GM23338 (cell line): ENCODE data around the gene RNGTT. TPM values are rescaled to one million over a fixed set of nuclear protein-coding genes. Genes with fewer than 3 reads are reported as not detected.

ENCODE experiments used
- ATAC-seq: fragments of 200-7000 bp; cut with Tn5 transposase; 3 replicates; pipeline ENCODE4 v1.9.1; 2020
- DNase-seq: peaks from one replicate; pipeline ENCODE4 v3.0.0-alpha.2; 2015; ENCODE audit warnings: low spot score
- H2AFZ ChIP-seq: fragments of 200-600 bp; sonication (generic); 2 replicates; pipeline ENCODE4 v1.8.0; 2016; ENCODE audit warnings: antibody characterized with exemption, mild to moderate bottlenecking, moderate library complexity
- H3F3A ChIP-seq: fragments of 200-600 bp; sonication (generic); replicated peaks from 2 replicates; pipeline ENCODE4 v1.8.0; 2017; ENCODE audit warnings: antibody characterized with exemption, mixed run types, low read depth
- H3K27ac ChIP-seq: fragments of 200-600 bp; sonication (generic); 2 replicates; pipeline ENCODE4 v1.6.1; 2016; ENCODE audit warnings: low read depth
- H3K27me3 ChIP-seq: fragments of 200-600 bp; sonication (generic); 2 replicates; pipeline ENCODE4 v1.8.0; 2016; ENCODE audit warnings: mild to moderate bottlenecking, mixed run types, moderate library complexity; ENCODE audit not compliant: insufficient read depth
- H3K36me3 ChIP-seq: fragments of 200-600 bp; sonication (generic); 2 replicates; pipeline ENCODE4 v1.8.0; 2016; ENCODE audit warnings: mild to moderate bottlenecking; ENCODE audit not compliant: insufficient read depth
- H3K4me1 ChIP-seq: fragments of 200-600 bp; sonication (generic); 2 replicates; pipeline ENCODE4 v1.8.0; 2016; ENCODE audit warnings: mild to moderate bottlenecking, moderate library complexity; ENCODE audit not compliant: insufficient read depth
- H3K4me2 ChIP-seq: fragments of 200-600 bp; sonication (generic); 2 replicates; pipeline ENCODE4 v1.7.1; 2017; ENCODE audit warnings: mixed run types
- H3K4me3 ChIP-seq: fragments of 200-600 bp; sonication (generic); 2 replicates; pipeline ENCODE4 v1.6.1; 2016; ENCODE audit warnings: mixed run types
- H3K79me2 ChIP-seq: fragments of 200-600 bp; sonication (generic); replicated peaks from 2 replicates; pipeline ENCODE4 v1.8.0; 2017; ENCODE audit warnings: mild to moderate bottlenecking; ENCODE audit not compliant: insufficient read depth
- H3K9me2 ChIP-seq: fragments of 200-600 bp; sonication (generic); 2 replicates; pipeline ENCODE4 v1.8.0; 2017; ENCODE audit not compliant: insufficient read depth
- H4K20me1 ChIP-seq: fragments of 200-600 bp; sonication (generic); replicated peaks from 2 replicates; pipeline ENCODE4 v1.8.0; 2017; ENCODE audit warnings: mild to moderate bottlenecking; ENCODE audit not compliant: insufficient read depth
- H3K27ac Mint-ChIP-seq: 2 replicates; pipeline ENCODE4 v1.8.0; 2020; ENCODE audit warnings: inconsistent platforms, mild to moderate bottlenecking, moderate library complexity, mixed read lengths
- H3K27me3 Mint-ChIP-seq: 3 replicates; pipeline ENCODE4 v1.8.0; 2022; ENCODE audit warnings: low read depth, mild to moderate bottlenecking, moderate library complexity, mixed read lengths, inconsistent platforms; ENCODE audit not compliant: insufficient read depth, poor library complexity
- H3K36me3 Mint-ChIP-seq: 3 replicates; pipeline ENCODE4 v1.8.0; 2021; ENCODE audit warnings: low read depth, mild to moderate bottlenecking, inconsistent platforms, moderate library complexity, mixed read lengths
- H3K4me1 Mint-ChIP-seq: 3 replicates; pipeline ENCODE4 v1.8.0; 2020; ENCODE audit warnings: mild to moderate bottlenecking, inconsistent platforms, mixed read lengths
- H3K4me3 Mint-ChIP-seq: 3 replicates; pipeline ENCODE4 v1.8.0; 2021; ENCODE audit warnings: moderate library complexity, mild to moderate bottlenecking, inconsistent platforms, mixed read lengths
- H3K9me3 Mint-ChIP-seq: 3 replicates; pipeline ENCODE4 v1.8.0; 2020; ENCODE audit warnings: moderate library complexity, mild to moderate bottlenecking, inconsistent platforms, mixed read lengths
- CREB1 ChIP-seq: fragments of 250-450 bp; sonication (Bioruptor Pico); IDR thresholded peaks from 2 replicates; pipeline ENCODE4 v1.5.0; 2020; ENCODE audit warnings: low read depth, mild to moderate bottlenecking, moderate library complexity
- CTCF ChIP-seq, 2 experiments: fragments of 200-600 bp in 1 of 2; sonication (generic) in 1 of 2; conservative IDR thresholded peaks; 2 replicates each; pipeline versions ENCODE4 v1.5.1 to v1.6.1; 2016 to 2017; ENCODE audit warnings: antibody characterized with exemption in 2 of 2, low read depth in 2 of 2, mild to moderate bottlenecking in 2 of 2, moderate library complexity in 1 of 2
- EZH2 ChIP-seq: fragments of 200-600 bp; sonication (generic); IDR thresholded peaks from one replicate; pipeline ENCODE4 v1.8.0; 2017; ENCODE audit warnings: antibody characterized with exemption, mild to moderate bottlenecking, low read depth; ENCODE audit not compliant: unreplicated experiment
- EZH2phosphoT487 ChIP-seq: fragments of 200-600 bp; sonication (generic); IDR thresholded peaks from one replicate; pipeline ENCODE4 v1.8.1; 2018; ENCODE audit warnings: antibody characterized with exemption; ENCODE audit not compliant: unreplicated experiment
- JUNB ChIP-seq: IDR thresholded peaks from one replicate; pipeline ENCODE4 v1.6.1; 2016; ENCODE audit warnings: antibody characterized with exemption; ENCODE audit not compliant: unreplicated experiment
- NANOG ChIP-seq: IDR thresholded peaks from 2 replicates; pipeline ENCODE4 v1.6.1; 2016; ENCODE audit warnings: antibody characterized with exemption, borderline replicate concordance
- POLR2AphosphoS5 ChIP-seq: IDR thresholded peaks from 2 replicates; pipeline ENCODE4 v1.6.1; 2016; ENCODE audit warnings: antibody characterized with exemption, low read depth
- REST ChIP-seq: IDR thresholded peaks from one replicate; pipeline ENCODE4 v1.6.1; 2018; ENCODE audit warnings: antibody characterized with exemption; ENCODE audit not compliant: unreplicated experiment
- STAT1 ChIP-seq: IDR thresholded peaks from one replicate; pipeline ENCODE4 v1.6.1; 2016; ENCODE audit warnings: antibody characterized with exemption; ENCODE audit not compliant: unreplicated experiment
- ZNF114 ChIP-seq: fragments of 250-450 bp; sonication (Bioruptor Pico); IDR thresholded peaks from 2 replicates; pipeline ENCODE4 v1.5.0; 2020; ENCODE audit warnings: mild to moderate bottlenecking, moderate library complexity
- ZNF331 ChIP-seq: fragments of 250-450 bp; sonication (Bioruptor Pico); IDR thresholded peaks from 2 replicates; pipeline ENCODE4 v1.5.0; 2020; ENCODE audit warnings: low read depth, mild to moderate bottlenecking, moderate library complexity
- polyA plus RNA-seq: library from polyadenylated mRNA; unstranded; fragments of >200 nt; fragmentation: Nextera tagmentation; extraction: Ambion mirVana; gene quantifications from 2 replicates; pipeline ENCODE4 v1.2.1, GENCODE V29; 2016
- total RNA-seq: library from RNA; depleted of rRNA; stranded (reverse); fragments of >200 nt; shearing (Covaris generic); gene quantifications from 2 replicates; pipeline ENCODE4 v1.2.3, GENCODE V29; 2014
- TF ChIP-seq, protein P1 (sequence below): IDR thresholded peaks from 2 replicates; pipeline ENCODE4 v1.6.1; 2016; ENCODE audit warnings: antibody characterized with exemption
- TF ChIP-seq, protein P2 (sequence below): fragments of 250-450 bp; sonication (Bioruptor Pico); IDR thresholded peaks from 2 replicates; pipeline ENCODE4 v1.5.0; 2020; ENCODE audit warnings: mild to moderate bottlenecking, moderate library complexity

The RNGTT gene
- total and polyA plus RNA-seq, 2 experiments from 2014 or later = 11.2 to 29.2 TPM

DNA sequence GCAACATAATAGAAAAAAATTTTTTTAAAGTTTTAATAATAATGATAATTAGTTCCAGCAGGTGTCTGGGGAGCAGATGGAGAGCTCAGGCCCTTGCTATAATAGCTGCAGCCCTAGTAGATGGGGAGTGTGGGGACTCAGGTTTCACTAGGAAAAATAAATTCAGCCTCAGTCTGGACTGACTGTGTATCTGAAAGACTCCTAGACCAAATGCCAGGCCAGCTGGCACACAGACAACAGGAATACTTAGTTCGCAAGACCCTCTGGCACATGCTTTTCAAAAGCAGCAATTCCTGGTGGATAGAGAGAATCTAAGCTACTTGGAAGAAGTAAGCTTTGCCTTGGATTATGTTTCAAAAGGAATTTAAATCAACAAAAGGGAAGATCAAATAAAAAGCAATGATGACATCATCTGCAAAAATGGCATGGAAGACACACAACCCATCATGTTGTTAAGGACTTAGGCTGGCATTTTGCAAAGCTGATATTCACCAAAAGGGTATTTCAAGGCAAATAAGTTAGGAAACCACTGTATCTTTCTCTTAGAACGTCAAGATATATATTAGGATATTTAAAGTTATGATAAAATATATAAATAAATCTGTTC, 107.8 kb downstream of the RNGTT start:
- H3K27me3 ChIP-seq = no peaks in the 10 kb centered on the region
- H2AFZ ChIP-seq = no peak overlapping the region
- H3K27ac ChIP-seq = no peak overlapping the region
- no peak for ATAC-seq
- Mint-ChIP-seq H3K27ac (no peak overlapping the region), H3K4me1 (no peaks in the 10 kb centered on the region), H3K4me3 (no peak overlapping the region), H3K27me3 (no peaks in the 10 kb centered on the region), H3K36me3 (no peaks in the 10 kb centered on the region), H3K9me3 (no peaks in the 10 kb centered on the region)
- H3K4me2 ChIP-seq = no peak overlapping the region
- no peaks in the 10 kb centered on the region for H4K20me1 ChIP-seq
- no peaks in the 10 kb centered on the region for H3K79me2 ChIP-seq
- no peaks in the 10 kb centered on the region for H3F3A ChIP-seq
- no peaks in the 10 kb centered on the region for H3K4me1 ChIP-seq
- no peaks in the 10 kb centered on the region for H3K36me3 ChIP-seq
- TF ChIP-seq REST (no peak), ZNF114 (CRISPR knock-in tag) (no peak), EZH2 (no peak), CREB1 (CRISPR knock-in tag) (no peak), POLR2AphosphoS5 (no peak), JUNB (no peak), NANOG (no peak), STAT1 (no peak), EZH2phosphoT487 (no peak), ZNF331 (CRISPR knock-in tag) (no peak), CTCF (conservative IDR thresholded peaks at IDR 0.05; ENCODE audit: low read depth in 2 of 2) (no peak)
- TF ChIP-seq, protein P1, sequence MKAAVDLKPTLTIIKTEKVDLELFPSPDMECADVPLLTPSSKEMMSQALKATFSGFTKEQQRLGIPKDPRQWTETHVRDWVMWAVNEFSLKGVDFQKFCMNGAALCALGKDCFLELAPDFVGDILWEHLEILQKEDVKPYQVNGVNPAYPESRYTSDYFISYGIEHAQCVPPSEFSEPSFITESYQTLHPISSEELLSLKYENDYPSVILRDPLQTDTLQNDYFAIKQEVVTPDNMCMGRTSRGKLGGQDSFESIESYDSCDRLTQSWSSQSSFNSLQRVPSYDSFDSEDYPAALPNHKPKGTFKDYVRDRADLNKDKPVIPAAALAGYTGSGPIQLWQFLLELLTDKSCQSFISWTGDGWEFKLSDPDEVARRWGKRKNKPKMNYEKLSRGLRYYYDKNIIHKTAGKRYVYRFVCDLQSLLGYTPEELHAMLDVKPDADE = no peak
- TF ChIP-seq, protein P2, sequence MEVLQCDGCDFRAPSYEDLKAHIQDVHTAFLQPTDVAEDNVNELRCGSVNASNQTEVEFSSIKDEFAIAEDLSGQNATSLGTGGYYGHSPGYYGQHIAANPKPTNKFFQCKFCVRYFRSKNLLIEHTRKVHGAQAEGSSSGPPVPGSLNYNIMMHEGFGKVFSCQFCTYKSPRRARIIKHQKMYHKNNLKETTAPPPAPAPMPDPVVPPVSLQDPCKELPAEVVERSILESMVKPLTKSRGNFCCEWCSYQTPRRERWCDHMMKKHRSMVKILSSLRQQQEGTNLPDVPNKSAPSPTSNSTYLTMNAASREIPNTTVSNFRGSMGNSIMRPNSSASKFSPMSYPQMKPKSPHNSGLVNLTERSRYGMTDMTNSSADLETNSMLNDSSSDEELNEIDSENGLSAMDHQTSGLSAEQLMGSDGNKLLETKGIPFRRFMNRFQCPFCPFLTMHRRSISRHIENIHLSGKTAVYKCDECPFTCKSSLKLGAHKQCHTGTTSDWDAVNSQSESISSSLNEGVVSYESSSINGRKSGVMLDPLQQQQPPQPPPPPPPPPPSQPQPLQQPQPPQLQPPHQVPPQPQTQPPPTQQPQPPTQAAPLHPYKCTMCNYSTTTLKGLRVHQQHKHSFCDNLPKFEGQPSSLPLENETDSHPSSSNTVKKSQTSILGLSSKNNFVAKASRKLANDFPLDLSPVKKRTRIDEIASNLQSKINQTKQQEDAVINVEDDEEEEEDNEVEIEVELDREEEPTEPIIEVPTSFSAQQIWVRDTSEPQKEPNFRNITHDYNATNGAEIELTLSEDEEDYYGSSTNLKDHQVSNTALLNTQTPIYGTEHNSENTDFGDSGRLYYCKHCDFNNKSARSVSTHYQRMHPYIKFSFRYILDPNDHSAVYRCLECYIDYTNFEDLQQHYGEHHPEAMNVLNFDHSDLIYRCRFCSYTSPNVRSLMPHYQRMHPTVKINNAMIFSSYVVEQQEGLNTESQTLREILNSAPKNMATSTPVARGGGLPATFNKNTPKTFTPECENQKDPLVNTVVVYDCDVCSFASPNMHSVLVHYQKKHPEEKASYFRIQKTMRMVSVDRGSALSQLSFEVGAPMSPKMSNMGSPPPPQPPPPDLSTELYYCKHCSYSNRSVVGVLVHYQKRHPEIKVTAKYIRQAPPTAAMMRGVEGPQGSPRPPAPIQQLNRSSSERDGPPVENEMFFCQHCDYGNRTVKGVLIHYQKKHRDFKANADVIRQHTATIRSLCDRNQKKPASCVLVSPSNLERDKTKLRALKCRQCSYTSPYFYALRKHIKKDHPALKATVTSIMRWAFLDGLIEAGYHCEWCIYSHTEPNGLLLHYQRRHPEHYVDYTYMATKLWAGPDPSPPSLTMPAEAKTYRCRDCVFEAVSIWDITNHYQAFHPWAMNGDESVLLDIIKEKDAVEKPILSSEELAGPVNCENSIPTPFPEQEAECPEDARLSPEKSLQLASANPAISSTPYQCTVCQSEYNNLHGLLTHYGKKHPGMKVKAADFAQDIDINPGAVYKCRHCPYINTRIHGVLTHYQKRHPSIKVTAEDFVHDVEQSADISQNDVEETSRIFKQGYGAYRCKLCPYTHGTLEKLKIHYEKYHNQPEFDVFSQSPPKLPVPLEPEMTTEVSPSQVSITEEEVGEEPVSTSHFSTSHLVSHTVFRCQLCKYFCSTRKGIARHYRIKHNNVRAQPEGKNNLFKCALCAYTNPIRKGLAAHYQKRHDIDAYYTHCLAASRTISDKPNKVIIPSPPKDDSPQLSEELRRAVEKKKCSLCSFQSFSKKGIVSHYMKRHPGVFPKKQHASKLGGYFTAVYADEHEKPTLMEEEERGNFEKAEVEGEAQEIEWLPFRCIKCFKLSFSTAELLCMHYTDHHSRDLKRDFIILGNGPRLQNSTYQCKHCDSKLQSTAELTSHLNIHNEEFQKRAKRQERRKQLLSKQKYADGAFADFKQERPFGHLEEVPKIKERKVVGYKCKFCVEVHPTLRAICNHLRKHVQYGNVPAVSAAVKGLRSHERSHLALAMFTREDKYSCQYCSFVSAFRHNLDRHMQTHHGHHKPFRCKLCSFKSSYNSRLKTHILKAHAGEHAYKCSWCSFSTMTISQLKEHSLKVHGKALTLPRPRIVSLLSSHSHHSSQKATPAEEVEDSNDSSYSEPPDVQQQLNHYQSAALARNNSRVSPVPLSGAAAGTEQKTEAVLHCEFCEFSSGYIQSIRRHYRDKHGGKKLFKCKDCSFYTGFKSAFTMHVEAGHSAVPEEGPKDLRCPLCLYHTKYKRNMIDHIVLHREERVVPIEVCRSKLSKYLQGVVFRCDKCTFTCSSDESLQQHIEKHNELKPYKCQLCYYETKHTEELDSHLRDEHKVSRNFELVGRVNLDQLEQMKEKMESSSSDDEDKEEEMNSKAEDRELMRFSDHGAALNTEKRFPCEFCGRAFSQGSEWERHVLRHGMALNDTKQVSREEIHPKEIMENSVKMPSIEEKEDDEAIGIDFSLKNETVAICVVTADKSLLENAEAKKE = no peak
- no peak for DNase-seq
- no peaks in the 10 kb centered on the region for H3K9me2 ChIP-seq
- no peak overlapping the region for H3K4me3 ChIP-seq
